ENCODE measurements around the gene NELL2.

GRCh38 chr12:44637875-44638274 is 238.2 kb downstream of the NELL2 start:
- no peak for TF ChIP-seq TEAD4 (IDR thresholded peaks at IDR 0.05)
- no peak for TF ChIP-seq ZBTB7A (IDR thresholded peaks at IDR 0.05; ENCODE audit: low read depth)
- TF ChIP-seq CREB1 (IDR thresholded peaks at IDR 0.05; ENCODE audit: low read depth) = no peak
- TF ChIP-seq EP300 (IDR thresholded peaks at IDR 0.05; ENCODE audit: borderline replicate concordance) = no peak
- TF ChIP-seq, protein P1, sequence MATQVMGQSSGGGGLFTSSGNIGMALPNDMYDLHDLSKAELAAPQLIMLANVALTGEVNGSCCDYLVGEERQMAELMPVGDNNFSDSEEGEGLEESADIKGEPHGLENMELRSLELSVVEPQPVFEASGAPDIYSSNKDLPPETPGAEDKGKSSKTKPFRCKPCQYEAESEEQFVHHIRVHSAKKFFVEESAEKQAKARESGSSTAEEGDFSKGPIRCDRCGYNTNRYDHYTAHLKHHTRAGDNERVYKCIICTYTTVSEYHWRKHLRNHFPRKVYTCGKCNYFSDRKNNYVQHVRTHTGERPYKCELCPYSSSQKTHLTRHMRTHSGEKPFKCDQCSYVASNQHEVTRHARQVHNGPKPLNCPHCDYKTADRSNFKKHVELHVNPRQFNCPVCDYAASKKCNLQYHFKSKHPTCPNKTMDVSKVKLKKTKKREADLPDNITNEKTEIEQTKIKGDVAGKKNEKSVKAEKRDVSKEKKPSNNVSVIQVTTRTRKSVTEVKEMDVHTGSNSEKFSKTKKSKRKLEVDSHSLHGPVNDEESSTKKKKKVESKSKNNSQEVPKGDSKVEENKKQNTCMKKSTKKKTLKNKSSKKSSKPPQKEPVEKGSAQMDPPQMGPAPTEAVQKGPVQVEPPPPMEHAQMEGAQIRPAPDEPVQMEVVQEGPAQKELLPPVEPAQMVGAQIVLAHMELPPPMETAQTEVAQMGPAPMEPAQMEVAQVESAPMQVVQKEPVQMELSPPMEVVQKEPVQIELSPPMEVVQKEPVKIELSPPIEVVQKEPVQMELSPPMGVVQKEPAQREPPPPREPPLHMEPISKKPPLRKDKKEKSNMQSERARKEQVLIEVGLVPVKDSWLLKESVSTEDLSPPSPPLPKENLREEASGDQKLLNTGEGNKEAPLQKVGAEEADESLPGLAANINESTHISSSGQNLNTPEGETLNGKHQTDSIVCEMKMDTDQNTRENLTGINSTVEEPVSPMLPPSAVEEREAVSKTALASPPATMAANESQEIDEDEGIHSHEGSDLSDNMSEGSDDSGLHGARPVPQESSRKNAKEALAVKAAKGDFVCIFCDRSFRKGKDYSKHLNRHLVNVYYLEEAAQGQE (IDR thresholded peaks at IDR 0.05; ENCODE audit: low read depth) = no peak
- no peak for TF ChIP-seq YY1 (IDR thresholded peaks at IDR 0.05; ENCODE audit: low read depth)
- no peak for TF ChIP-seq USF1 (IDR thresholded peaks at IDR 0.05)
- no peak for TF ChIP-seq CEBPB (IDR thresholded peaks at IDR 0.05)
- TF ChIP-seq TAF1 (IDR thresholded peaks at IDR 0.05; ENCODE audit: low read depth) = no peak
- no peak for TF ChIP-seq MAX (IDR thresholded peaks at IDR 0.05)
- TF ChIP-seq RAD21 (IDR thresholded peaks at IDR 0.05; ENCODE audit: low read depth) = no peak
- TF ChIP-seq FOXM1 (IDR thresholded peaks at IDR 0.05; ENCODE audit: borderline replicate concordance, low read depth) = no peak
- TF ChIP-seq TCF12 (IDR thresholded peaks at IDR 0.05; ENCODE audit: low read depth) = no peak

All from Ishikawa (cell line).